ENCODE data around the gene DCAF16. TPM values are rescaled to one million over a fixed set of nuclear protein-coding genes. Genes with fewer than 3 reads are reported as not detected.

DCAF16 gene
- total and polyA plus RNA-seq, 10 of the 15 experiments (the other 5 are each of a cell fraction or from before 2014, with no cell fraction given), result 5.8 to 48.6 (median 26.0) TPM

GRCh38 chr4:17778431-17778830 lies 32.1 kb downstream of the DCAF16 start:
- in situ Hi-C loops (cut with MboI) (no loop called here), intact Hi-C loops (cut with micrococcal nuclease; ENCODE audit: unreplicated experiment) (no loop called here)
- TF ChIP-seq TAF1 (IDR thresholded peaks at IDR 0.05; ENCODE audit: borderline replicate concordance, low read depth, low read length) (no peak), ZBTB40 (IDR thresholded peaks at IDR 0.05; ENCODE audit: borderline replicate concordance) (no peak), HDAC6 (IDR thresholded peaks at IDR 0.05; ENCODE audit: unreplicated experiment) (no peak), IKZF1 (conservative IDR thresholded peaks at IDR 0.05) (no peak), ZNF384 (IDR thresholded peaks at IDR 0.05; ENCODE audit: borderline replicate concordance, low read depth, low read length) (no peak), NFYB (IDR thresholded peaks at IDR 0.05; ENCODE audit: insufficient read depth, low read depth, low read length) (no peak), RFX5 (IDR thresholded peaks at IDR 0.05; ENCODE audit: low read depth, low read length) (no peak), SMARCA5 (IDR thresholded peaks at IDR 0.05) (no peak), CHD2 (IDR thresholded peaks at IDR 0.05; ENCODE audit: borderline replicate concordance, low read depth, low read length) (no peak), KAT2A (conservative IDR thresholded peaks at IDR 0.05; ENCODE audit: control insufficient read depth, low read depth, low read length) (no peak), EP300 (IDR thresholded peaks at IDR 0.05; ENCODE audit: borderline replicate concordance in 1 of 2, control insufficient read depth in 1 of 2, low read depth in 2 of 2, low read length in 2 of 2) (no peak), IRF3 (IDR thresholded peaks at IDR 0.05) (no peak), STAT3 (IDR thresholded peaks at IDR 0.05; ENCODE audit: low read depth, low read length) (no peak), POLR2AphosphoS2 (IDR thresholded peaks at IDR 0.05; ENCODE audit: low read depth, low read length) (no peak), ATF7 (IDR thresholded peaks at IDR 0.05; ENCODE audit: low read depth) (no peak), REST (IDR thresholded peaks at IDR 0.05; ENCODE audit: low read depth, low read length) (no peak), ZSCAN29 (IDR thresholded peaks at IDR 0.05) (no peak), NFIC (IDR thresholded peaks at IDR 0.05; ENCODE audit: low read depth, low read length) (no peak)
- H3K27me3 ChIP-seq (replicated peaks in 1 of 2; ENCODE audit: control insufficient read depth in 2 of 2, insufficient read depth in 2 of 2, low read length in 1 of 2), result peaks cover 0 to 3% of the 10 kb centered on the region in 2 experiments; a peak in 3 of 4 replicates
- DNase-seq (ENCODE audit: low read depth, low spot score) (no peak), FAIRE-seq (no peak), ATAC-seq (no peak)
- no peak overlapping the region for H3K9ac ChIP-seq (ENCODE audit: control insufficient read depth, insufficient read depth, low read length)
- ChIA-PET RAD21 (ENCODE audit: unreplicated experiment) (no interaction called here), POLR2A (no interaction called here), SMC1A (ENCODE audit: uncharacterized antibody, unreplicated experiment) (no interaction called here), CTCF (interaction anchor here (0.7 kb wide), 1 partner anchor 279 kb away, joined by 3 read pairs; no protein-coding TSS in a partner anchor)
- no peaks in the 10 kb centered on the region for H3K9me3 ChIP-seq (replicated peaks; ENCODE audit: control insufficient read depth, insufficient read depth, low read length)
- H3K4me3 ChIP-seq, result no peak overlapping the region
- no peaks in the 10 kb centered on the region for H4K20me1 ChIP-seq (ENCODE audit: control insufficient read depth, insufficient read depth)
- H2AFZ ChIP-seq (ENCODE audit: control insufficient read depth, low read depth, low read length), result no peak overlapping the region
- BruUV-seq (replicated peaks), result no TSS peak
- H3K27ac ChIP-seq (ENCODE audit: control insufficient read depth, insufficient read depth), result no peak overlapping the region
- WGBS (ENCODE audit: insufficient coverage, insufficient replicate concordance, low lambda C conversion rate, missing lambda C conversion rate), result 67% methylated on average over 3 of the region's 3 CpGs
- no peaks in the 10 kb centered on the region for H3K79me2 ChIP-seq (ENCODE audit: control insufficient read depth, insufficient read depth, low read length)
- H3K4me2 ChIP-seq (ENCODE audit: control insufficient read depth, insufficient read depth), result no peak overlapping the region
- no peaks in the 10 kb centered on the region for H3K36me3 ChIP-seq (ENCODE audit: control insufficient read depth in 2 of 2, insufficient read depth in 2 of 2, low read length in 1 of 2)
- no peaks in the 10 kb centered on the region for H3K4me1 ChIP-seq (ENCODE audit: control insufficient read depth, insufficient read depth, low read length)

Data from GM12878 (cell line).